Measurements from ENCODE around the gene MST1. TPM values are rescaled to one million over a fixed set of nuclear protein-coding genes. Genes with fewer than 3 reads are reported as not detected.

MST1 gene
- total RNA-seq, 1 donor from 2014 or later: 23.7 TPM

GRCh38 chr3:49712631-49713317 is 23.5 kb upstream of the MST1 start:
- H3K27ac ChIP-seq: no peak overlapping the region
- peaks cover 21% of the 10 kb centered on the region for H3K36me3 ChIP-seq
- intact Hi-C loops (cut with DNase I): no loop called here
- no peaks in the 10 kb centered on the region for H3K4me1 ChIP-seq
- no peaks in the 10 kb centered on the region for H3K9me3 ChIP-seq
- H3K4me3 ChIP-seq: no peak overlapping the region
- ATAC-seq (no peak), DNase-seq (no peak)
- H3K27me3 ChIP-seq: no peaks in the 10 kb centered on the region
- TF ChIP-seq CTCF (IDR thresholded peaks at IDR 0.05): no peak

GRCh38 chr3:49712166-49712565 is 22.9 kb upstream of the MST1 start:
- Histone ChIP-seq H3K9me3 (no peaks in the 10 kb centered on the region), H3K4me3 (no peak overlapping the region), H3K27me3 (no peaks in the 10 kb centered on the region), H3K36me3 (peaks cover 21% of the 10 kb centered on the region), H3K4me1 (no peaks in the 10 kb centered on the region), H3K27ac (no peak overlapping the region)
- ATAC-seq: no peak
- intact Hi-C loops (cut with DNase I): no loop called here
- no peak for DNase-seq
- TF ChIP-seq CTCF (IDR thresholded peaks at IDR 0.05): no peak

- no peaks in the 10 kb centered on the region for H3K9me3 ChIP-seq
- peaks cover 21% of the 10 kb centered on the region for H3K36me3 ChIP-seq
- no peak overlapping the region for H3K27ac ChIP-seq
- H3K27me3 ChIP-seq: no peaks in the 10 kb centered on the region
- intact Hi-C loops (cut with DNase I): no loop called here
- no peaks in the 10 kb centered on the region for H3K4me1 ChIP-seq
- no peak overlapping the region for H3K4me3 ChIP-seq
- no peak for ATAC-seq
- DNase-seq: no peak
- no peak for TF ChIP-seq CTCF (IDR thresholded peaks at IDR 0.05)
Observed at GRCh38 chr3:49711489-49711888, 22.2 kb upstream of the MST1 start.

- H3K4me1 ChIP-seq: no peaks in the 10 kb centered on the region
- DNase-seq (no peak), ATAC-seq (no peak)
- H3K27me3 ChIP-seq: no peaks in the 10 kb centered on the region
- H3K36me3 ChIP-seq: peaks cover 28% of the 10 kb centered on the region
- intact Hi-C loops (cut with DNase I): no loop called here
- no peaks in the 10 kb centered on the region for H3K9me3 ChIP-seq
- H3K4me3 ChIP-seq: no peak overlapping the region
- no peak for TF ChIP-seq CTCF (IDR thresholded peaks at IDR 0.05)
- no peak overlapping the region for H3K27ac ChIP-seq
Observed at GRCh38 chr3:49709852-49710251, 20.6 kb upstream of the MST1 start.

- intact Hi-C loops (cut with DNase I): no loop called here
- no peak for TF ChIP-seq CTCF (IDR thresholded peaks at IDR 0.05)
- no peak overlapping the region for H3K27ac ChIP-seq
- H3K27me3 ChIP-seq: no peaks in the 10 kb centered on the region
- H3K4me1 ChIP-seq: no peaks in the 10 kb centered on the region
- ATAC-seq (no peak), DNase-seq (no peak)
- H3K4me3 ChIP-seq: no peak overlapping the region
- peaks cover 31% of the 10 kb centered on the region for H3K36me3 ChIP-seq
- no peaks in the 10 kb centered on the region for H3K9me3 ChIP-seq
Observed at GRCh38 chr3:49707113-49707480, 17.8 kb upstream of the MST1 start.

All from upper lobe of right lung (tissue), 1 donor.